ENCODE results near the gene HS3ST3B1. TPM values are rescaled to one million over a fixed set of nuclear protein-coding genes. Genes with fewer than 3 reads are reported as not detected.

HS3ST3B1 gene
- polyA plus RNA-seq, 1 experiment: 10.3 TPM

DNA sequence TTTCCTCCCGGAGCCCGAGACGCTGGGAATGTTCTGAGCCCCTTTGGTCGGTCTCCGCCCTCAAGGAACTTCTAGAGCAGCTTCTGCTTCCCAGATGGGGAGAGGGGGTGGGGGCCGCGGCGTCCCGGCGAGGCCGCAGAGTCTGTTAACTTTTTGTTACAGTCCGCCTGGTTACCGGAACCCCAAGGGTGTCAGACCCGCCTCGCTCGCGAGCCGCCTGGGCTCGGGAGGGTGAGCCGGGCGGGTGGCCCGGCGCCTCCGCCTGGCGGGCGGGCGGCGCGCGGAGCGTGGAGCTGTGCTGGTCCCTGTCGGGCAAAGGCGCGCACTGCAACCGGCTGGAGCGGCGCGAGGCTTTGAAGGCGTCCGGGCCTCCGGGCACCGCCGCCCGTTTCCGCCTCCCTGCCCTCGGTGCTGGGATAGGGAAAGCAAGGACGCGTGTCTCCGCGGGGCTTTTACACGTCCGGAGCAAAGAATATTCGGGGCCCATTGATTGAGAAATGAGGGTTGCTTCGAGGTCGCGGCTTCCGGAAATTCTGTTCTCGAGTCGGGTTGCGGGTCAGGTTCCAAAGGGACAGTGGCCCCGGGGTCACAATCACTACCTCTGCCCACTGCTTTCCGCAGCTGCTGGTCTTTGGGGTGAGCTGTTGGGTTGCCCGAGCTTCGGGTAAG, 1.7 kb downstream of the HS3ST3B1 start:
- no peaks in the 10 kb centered on the region; the same call in 1 of the 2 replicates for H3K9me3 ChIP-seq (ENCODE audit: control insufficient read depth, insufficient read depth, low read length)
- ChIA-PET POLR2A (interaction anchor here (0.6 to 2.2 kb wide), 3 partner anchors 702 to 710 kb away, joined by 3 to 15 read pairs (median 8); partner anchors contain the start of gene HS3ST3A1), CTCF (interaction anchor here (0.5 to 6.0 kb wide), 20 partner anchors 142 to 1272 kb away, joined by 3 to 57 read pairs (median 3); no protein-coding TSS in a partner anchor)
- TF ChIP-seq, protein P1, sequence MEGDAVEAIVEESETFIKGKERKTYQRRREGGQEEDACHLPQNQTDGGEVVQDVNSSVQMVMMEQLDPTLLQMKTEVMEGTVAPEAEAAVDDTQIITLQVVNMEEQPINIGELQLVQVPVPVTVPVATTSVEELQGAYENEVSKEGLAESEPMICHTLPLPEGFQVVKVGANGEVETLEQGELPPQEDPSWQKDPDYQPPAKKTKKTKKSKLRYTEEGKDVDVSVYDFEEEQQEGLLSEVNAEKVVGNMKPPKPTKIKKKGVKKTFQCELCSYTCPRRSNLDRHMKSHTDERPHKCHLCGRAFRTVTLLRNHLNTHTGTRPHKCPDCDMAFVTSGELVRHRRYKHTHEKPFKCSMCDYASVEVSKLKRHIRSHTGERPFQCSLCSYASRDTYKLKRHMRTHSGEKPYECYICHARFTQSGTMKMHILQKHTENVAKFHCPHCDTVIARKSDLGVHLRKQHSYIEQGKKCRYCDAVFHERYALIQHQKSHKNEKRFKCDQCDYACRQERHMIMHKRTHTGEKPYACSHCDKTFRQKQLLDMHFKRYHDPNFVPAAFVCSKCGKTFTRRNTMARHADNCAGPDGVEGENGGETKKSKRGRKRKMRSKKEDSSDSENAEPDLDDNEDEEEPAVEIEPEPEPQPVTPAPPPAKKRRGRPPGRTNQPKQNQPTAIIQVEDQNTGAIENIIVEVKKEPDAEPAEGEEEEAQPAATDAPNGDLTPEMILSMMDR (IDR thresholded peaks at IDR 0.05; ENCODE audit: low read depth, low read length): peak; percentile 72
- peak overlapping the region; percentile 65 for H3K27ac ChIP-seq (ENCODE audit: low read depth, low read length)
- no peaks in the 10 kb centered on the region for H3K27me3 ChIP-seq (ENCODE audit: control insufficient read depth, insufficient read depth, low read length)
- peak overlapping the region; percentile 94 for H3K4me3 ChIP-seq (ENCODE audit: low read depth, low read length)
- peak; percentile 63 for DNase-seq (ENCODE audit: low read depth, low spot score)

DNA sequence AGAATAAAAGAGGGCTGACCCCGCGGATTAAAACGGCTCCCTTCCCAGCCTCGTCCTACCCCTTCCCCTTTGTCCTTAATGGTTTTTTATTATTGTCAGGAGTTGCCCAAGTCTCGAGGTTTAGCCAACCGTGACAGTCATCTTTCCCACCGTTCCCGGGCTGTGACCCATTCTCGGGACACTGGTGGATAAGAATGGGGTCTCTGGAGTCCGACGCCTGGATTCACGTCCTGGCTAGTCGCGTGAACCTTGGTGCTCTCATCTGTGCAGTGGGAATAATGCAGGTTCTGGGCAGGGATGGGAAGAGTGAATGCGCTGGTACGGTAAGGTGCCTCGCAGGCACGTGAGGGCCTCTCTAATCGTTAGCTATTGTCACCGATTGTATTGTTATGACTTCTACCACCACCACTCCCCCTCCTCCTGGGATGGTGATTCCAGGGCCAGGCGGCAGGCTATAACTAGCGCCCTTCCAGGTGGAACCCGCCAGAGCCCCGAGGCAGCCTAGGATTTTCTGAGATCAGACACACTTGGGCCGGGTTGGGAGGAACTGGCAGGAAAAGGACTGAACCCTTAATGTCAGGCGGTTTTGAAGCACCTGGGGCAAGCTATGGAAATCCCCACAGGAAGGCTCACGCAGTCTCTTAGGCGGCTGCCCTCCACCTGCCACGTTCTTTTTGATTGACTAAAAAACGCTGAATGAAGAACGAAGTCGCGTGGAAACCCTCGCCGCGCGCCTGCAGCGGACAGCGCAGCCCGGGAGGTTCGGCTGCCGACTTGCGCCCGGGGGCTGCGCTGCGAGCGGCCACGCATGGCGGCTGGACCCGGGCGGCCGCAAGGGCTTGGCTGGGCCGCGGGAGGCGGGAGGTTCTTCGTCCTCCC, 2.7 kb downstream of the HS3ST3B1 start:
- ChIA-PET CTCF (interaction anchor here (1.0 to 6.0 kb wide), 5 partner anchors 619 to 1189 kb away, joined by 3 to 57 read pairs (median 3); no protein-coding TSS in a partner anchor), POLR2A (no interaction called here)
- no peak for DNase-seq (ENCODE audit: low read depth, low spot score)
- no peaks in the 10 kb centered on the region for H3K9me3 ChIP-seq (ENCODE audit: control insufficient read depth, insufficient read depth, low read length)
- peak overlapping the region; percentile 94 for H3K4me3 ChIP-seq (ENCODE audit: low read depth, low read length)
- no peaks in the 10 kb centered on the region for H3K27me3 ChIP-seq (ENCODE audit: control insufficient read depth, insufficient read depth, low read length)
- TF ChIP-seq, protein P1 (IDR thresholded peaks at IDR 0.05; ENCODE audit: low read depth, low read length): no peak
- H3K27ac ChIP-seq (ENCODE audit: low read depth, low read length): peak overlapping the region; percentile 47

DNA sequence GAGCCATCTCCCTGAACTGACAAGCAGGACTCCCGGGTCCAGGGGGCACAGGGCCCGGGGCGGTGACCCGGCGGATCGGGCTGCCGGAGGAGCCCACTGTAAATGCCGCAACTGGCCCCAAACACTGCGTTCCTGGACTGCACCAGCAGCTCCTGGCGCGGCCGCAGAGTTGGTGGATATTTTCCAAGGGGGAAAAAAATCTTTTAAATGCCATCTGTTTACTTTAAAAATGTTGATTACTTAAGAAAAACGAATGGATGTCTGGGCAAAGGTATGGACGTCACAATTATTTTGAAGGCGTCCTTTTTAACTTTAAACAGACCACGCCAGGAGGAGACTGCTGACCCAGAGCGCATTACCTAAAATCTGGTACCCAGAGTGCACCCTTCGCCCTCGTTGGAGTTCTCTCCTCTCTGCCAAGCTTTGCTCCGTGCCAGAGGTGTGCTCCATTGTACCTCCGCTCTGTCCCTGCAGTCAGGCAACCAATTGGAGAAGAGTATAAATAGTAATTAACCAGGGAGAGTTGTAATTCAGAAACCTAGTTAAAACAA, 3.4 kb downstream of the HS3ST3B1 start:
- Histone ChIP-seq H3K27ac (ENCODE audit: low read depth, low read length) (no peak overlapping the region), H3K4me3 (ENCODE audit: low read depth, low read length) (peak overlapping the region; percentile 94), H3K27me3 (ENCODE audit: control insufficient read depth, insufficient read depth, low read length) (no peaks in the 10 kb centered on the region), H3K9me3 (ENCODE audit: control insufficient read depth, insufficient read depth, low read length) (no peaks in the 10 kb centered on the region; the same call in 1 of the 2 replicates)
- ChIA-PET CTCF (interaction anchor here (6.0 kb wide), 1 partner anchor 709 kb away, joined by 57 read pairs; no protein-coding TSS in a partner anchor), POLR2A (no interaction called here)
- TF ChIP-seq, protein P1 (IDR thresholded peaks at IDR 0.05; ENCODE audit: low read depth, low read length): no peak
- no peak for DNase-seq (ENCODE audit: low read depth, low spot score)

DNA sequence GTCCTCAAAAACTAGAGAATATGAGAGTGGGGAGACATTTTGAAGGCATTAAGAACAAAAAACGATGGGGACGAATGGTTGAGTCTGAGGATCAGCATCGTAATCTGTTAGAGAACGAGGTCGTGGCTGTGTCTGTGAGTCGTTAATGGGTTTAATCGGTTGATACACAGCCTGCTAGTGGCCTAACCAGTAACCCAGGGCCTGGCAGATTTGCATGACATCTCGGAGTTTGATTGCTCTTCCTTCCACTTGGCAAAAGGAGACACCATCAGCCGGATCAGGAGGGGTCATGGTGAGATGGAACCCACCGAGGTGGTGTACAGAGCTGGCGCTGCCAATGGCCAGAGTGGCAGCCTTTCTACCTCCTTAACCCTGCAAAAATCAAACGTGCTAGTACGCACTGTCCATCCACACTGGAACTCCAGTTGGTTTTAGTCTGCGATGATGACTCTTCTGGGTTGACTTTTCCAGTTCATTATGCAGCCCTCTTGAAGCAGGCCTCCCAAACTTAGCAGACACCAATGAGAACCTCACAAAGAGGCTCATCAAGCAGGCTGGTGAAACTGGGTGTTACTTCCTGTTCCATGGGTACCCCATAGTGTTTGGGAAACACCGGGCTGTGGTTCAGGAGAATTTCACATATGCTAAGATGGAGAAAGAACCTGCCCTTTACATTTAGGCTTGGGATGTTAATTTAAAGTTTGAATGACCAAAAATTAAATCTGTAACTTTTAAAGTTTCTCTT, 4.1 kb downstream of the HS3ST3B1 start:
- POLR2A ChIA-PET: no interaction called here
- no peak for DNase-seq (ENCODE audit: low read depth, low spot score)

More for the DNA sequence above, 4.1 kb downstream of the HS3ST3B1 start:
- TF ChIP-seq, protein P1 (IDR thresholded peaks at IDR 0.05; ENCODE audit: low read depth, low read length): no peak
- Histone ChIP-seq H3K4me3 (ENCODE audit: low read depth, low read length) (peak overlapping the region; percentile 94), H3K27me3 (ENCODE audit: control insufficient read depth, insufficient read depth, low read length) (no peaks in the 10 kb centered on the region), H3K27ac (ENCODE audit: low read depth, low read length) (no peak overlapping the region), H3K9me3 (ENCODE audit: control insufficient read depth, insufficient read depth, low read length) (no peaks in the 10 kb centered on the region; the same call in 1 of the 2 replicates)
- CTCF ChIA-PET: interaction anchor here (1.1 to 1.5 kb wide), 2 partner anchors 707 to 711 kb away, joined by 3 to 5 read pairs; no protein-coding TSS in a partner anchor

All from AG04450 (cell line).